ENCODE measurements around the gene ZNF441.

ZNF441 gene

GRCh38 chr19:11833541-11833940 is 66.7 kb downstream of the ZNF441 start:
- no peak for TF ChIP-seq EZH2phosphoT487 (IDR thresholded peaks at IDR 0.05; ENCODE audit: borderline replicate concordance, low read length)
- TF ChIP-seq, protein P1, sequence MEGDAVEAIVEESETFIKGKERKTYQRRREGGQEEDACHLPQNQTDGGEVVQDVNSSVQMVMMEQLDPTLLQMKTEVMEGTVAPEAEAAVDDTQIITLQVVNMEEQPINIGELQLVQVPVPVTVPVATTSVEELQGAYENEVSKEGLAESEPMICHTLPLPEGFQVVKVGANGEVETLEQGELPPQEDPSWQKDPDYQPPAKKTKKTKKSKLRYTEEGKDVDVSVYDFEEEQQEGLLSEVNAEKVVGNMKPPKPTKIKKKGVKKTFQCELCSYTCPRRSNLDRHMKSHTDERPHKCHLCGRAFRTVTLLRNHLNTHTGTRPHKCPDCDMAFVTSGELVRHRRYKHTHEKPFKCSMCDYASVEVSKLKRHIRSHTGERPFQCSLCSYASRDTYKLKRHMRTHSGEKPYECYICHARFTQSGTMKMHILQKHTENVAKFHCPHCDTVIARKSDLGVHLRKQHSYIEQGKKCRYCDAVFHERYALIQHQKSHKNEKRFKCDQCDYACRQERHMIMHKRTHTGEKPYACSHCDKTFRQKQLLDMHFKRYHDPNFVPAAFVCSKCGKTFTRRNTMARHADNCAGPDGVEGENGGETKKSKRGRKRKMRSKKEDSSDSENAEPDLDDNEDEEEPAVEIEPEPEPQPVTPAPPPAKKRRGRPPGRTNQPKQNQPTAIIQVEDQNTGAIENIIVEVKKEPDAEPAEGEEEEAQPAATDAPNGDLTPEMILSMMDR (IDR thresholded peaks at IDR 0.05; ENCODE audit: low read depth, low read length, poor library complexity, severe bottlenecking), result no peak
- H3K27ac ChIP-seq (ENCODE audit: low read depth, low read length), result no peak overlapping the region
- no peaks in the 10 kb centered on the region for H3K9me2 ChIP-seq (replicated peaks; ENCODE audit: control insufficient read depth, low read length)
- H3K4me3 ChIP-seq (ENCODE audit: low read length), result no peak overlapping the region
- H3K4me1 ChIP-seq (ENCODE audit: control insufficient read depth, low read length), result no peaks in the 10 kb centered on the region
- H3K9me3 ChIP-seq (ENCODE audit: control insufficient read depth, insufficient read depth, low read length), result peaks cover 19% of the 10 kb centered on the region
- no peaks in the 10 kb centered on the region for H4K20me1 ChIP-seq (ENCODE audit: control insufficient read depth, insufficient read depth, low read depth, low read length)
- no peaks in the 10 kb centered on the region for H3K79me2 ChIP-seq (ENCODE audit: control insufficient read depth, low read length)
- no peaks in the 10 kb centered on the region for H3F3A ChIP-seq (ENCODE audit: control insufficient read depth, insufficient read depth)
- H3K36me3 ChIP-seq (ENCODE audit: control insufficient read depth, low read length), result peaks cover 30% of the 10 kb centered on the region
- no peak overlapping the region for H3K4me2 ChIP-seq (ENCODE audit: low read length)
- H3K27me3 ChIP-seq (ENCODE audit: control insufficient read depth, low read length), result no peaks in the 10 kb centered on the region
